K562 (cell line): ENCODE measurements around the gene HOMEZ. TPM values are rescaled to one million over a fixed set of nuclear protein-coding genes. Genes with fewer than 3 reads are reported as not detected.

Experiments used
- CHD1 ChIP-seq: fragments of 200-600 bp; sonication (generic); IDR thresholded peaks from one replicate; pipeline ENCODE4 v1.6.1; 2012; ENCODE audit warnings: mild to moderate bottlenecking, moderate library complexity, low read length, inconsistent platforms
- CSDE1 ChIP-seq, 2 experiments: fragments of 450-650 bp; IDR thresholded peaks; 2 replicates each; pipeline ENCODE4 v1.6.1; 2016; ENCODE audit warnings: mild to moderate bottlenecking in 1 of 2
- CTBP1 ChIP-seq: fragments of 450-650 bp; IDR thresholded peaks from 2 replicates; pipeline ENCODE4 v1.6.1; 2016; ENCODE audit warnings: borderline replicate concordance
- ELF2 ChIP-seq: fragments of 250-450 bp; sonication (Bioruptor Pico); IDR thresholded peaks from 2 replicates; pipeline ENCODE4 v1.5.0; 2021; ENCODE audit warnings: mild to moderate bottlenecking
- ELF4 ChIP-seq: fragments of 450-650 bp; formaldehyde crosslinking; IDR thresholded peaks from 2 replicates; pipeline ENCODE4 v1.4.0; 2022; ENCODE audit warnings: missing genetic modification characterization
- MEIS2 ChIP-seq: fragments of 450-650 bp; IDR thresholded peaks from 2 replicates; pipeline ENCODE4 v1.6.1; 2014; ENCODE audit warnings: mild to moderate bottlenecking; ENCODE audit not compliant: partially characterized antibody
- RBM14 ChIP-seq: fragments of 200-400 bp; formaldehyde crosslinking; IDR thresholded peaks from 2 replicates; pipeline ENCODE4 v1.6.1; 2018; ENCODE audit warnings: low read depth, mild to moderate bottlenecking, low read length, moderate library complexity, borderline replicate concordance; ENCODE audit not compliant: insufficient read depth
- SAP30 ChIP-seq: fragments of 200-600 bp; sonication (generic); IDR thresholded peaks from 2 replicates; pipeline ENCODE4 v1.6.1; 2012; ENCODE audit warnings: borderline replicate concordance, low read depth, mild to moderate bottlenecking, moderate library complexity, low read length, control low read depth, inconsistent platforms; ENCODE audit not compliant: insufficient read depth, poor library complexity, severe bottlenecking
- TAF15 ChIP-seq: fragments of 200-400 bp; formaldehyde crosslinking; IDR thresholded peaks from 2 replicates; pipeline ENCODE4 v1.6.1; 2017; ENCODE audit warnings: mild to moderate bottlenecking, low read depth, low read length, moderate library complexity
- ZBTB9 ChIP-seq: fragments of 450-650 bp; formaldehyde crosslinking; IDR thresholded peaks from 2 replicates; pipeline ENCODE4 v1.4.0; 2020; ENCODE audit warnings: mild to moderate bottlenecking, moderate library complexity
- ZNF583 ChIP-seq: fragments of 250-450 bp; sonication (Bioruptor Pico); IDR thresholded peaks from 2 replicates; pipeline ENCODE4 v1.4.0; 2020
- ZNF76 ChIP-seq: fragments of 250-450 bp; sonication (Bioruptor Pico); IDR thresholded peaks from 2 replicates; pipeline ENCODE4 v1.4.0; 2020; ENCODE audit warnings: mild to moderate bottlenecking, moderate library complexity, borderline replicate concordance
- polyA plus RNA-seq, 8 experiments: library from polyadenylated mRNA; depleted of rRNA in 4 of 8; stranded (reverse) in 5 of 8; unstranded in 3 of 8; fragments of >200 nt; fragmentation: Nextera tagmentation in 2 of 8; fragmentation: Illumina TruSeq in 1 of 8; extraction: Ambion mirVana in 2 of 8; extraction: Trizol in 1 of 8; gene quantifications; 2 replicates each; pipeline versions ENCODE4 v1.2.1 to v1.2.3, GENCODE V29; 2011 to 2014; ENCODE audit warnings: inconsistent platforms in 1 of 8, missing spikeins in 1 of 8
- total RNA-seq, 7 experiments: library from RNA; depleted of rRNA in 6 of 7; stranded (reverse); fragments of >200 nt in 6 of 7; fragmentation: Illumina TruSeq in 2 of 7; extraction: Trizol in 2 of 7; gene quantifications; 2 replicates each; pipeline versions ENCODE4 v1.2.1 to v1.2.3, GENCODE V29; 2011 to 2021; ENCODE audit warnings: low replicate concordance in 1 of 7
- TF ChIP-seq, protein P1 (sequence below), 2 experiments: fragments of 450-650 bp; IDR thresholded peaks; 2 replicates each; pipeline ENCODE4 v1.6.1; 2016
- TF ChIP-seq, protein P2 (sequence below), 2 experiments: IDR thresholded peaks in 1 of 2; conservative IDR thresholded peaks in 1 of 2; 2 replicates each; pipeline ENCODE4 v1.6.1; 2016; ENCODE audit warnings: low read depth in 2 of 2, mild to moderate bottlenecking in 1 of 2, missing compliant biosample characterization in 1 of 2, missing genetic modification characterization in 1 of 2, moderate library complexity in 1 of 2

Gene HOMEZ
- total and polyA plus RNA-seq, 9 of the 15 experiments (the other 6 are each of a cell fraction or from before 2014, with no cell fraction given), result 3.0 to 30.2 (median 16.9) TPM

GRCh38 chr14:23300687-23301223 is 14.8 kb upstream of the HOMEZ start (continued):
- TF ChIP-seq RBM14 (no peak), ZNF583 (0 out of 2 replicates have a peak, but pooled peaks have one; percentile 54), TAF15 (no peak), SAP30 (peak; percentile 63), CSDE1 (IDR thresholded peaks at IDR 0.05) (no peak), ZNF76 (CRISPR knock-in tag) (0 out of 2 replicates have a peak, but pooled peaks have one; percentile 28), MEIS2 (peak; percentile 85), CTBP1 (peak; percentile 36; the same call in 1 of the 2 replicates), ELF2 (CRISPR knock-in tag) (no peak; the same call in 1 of the 2 replicates), ZBTB9 (CRISPR knock-in tag) (0 out of 2 replicates have a peak, but pooled peaks have one; percentile 54), ELF4 (CRISPR knock-in tag) (peak; percentile 27; the same call in 1 of the 2 replicates), CHD1 (peak; percentile 55)
- TF ChIP-seq, protein P1, sequence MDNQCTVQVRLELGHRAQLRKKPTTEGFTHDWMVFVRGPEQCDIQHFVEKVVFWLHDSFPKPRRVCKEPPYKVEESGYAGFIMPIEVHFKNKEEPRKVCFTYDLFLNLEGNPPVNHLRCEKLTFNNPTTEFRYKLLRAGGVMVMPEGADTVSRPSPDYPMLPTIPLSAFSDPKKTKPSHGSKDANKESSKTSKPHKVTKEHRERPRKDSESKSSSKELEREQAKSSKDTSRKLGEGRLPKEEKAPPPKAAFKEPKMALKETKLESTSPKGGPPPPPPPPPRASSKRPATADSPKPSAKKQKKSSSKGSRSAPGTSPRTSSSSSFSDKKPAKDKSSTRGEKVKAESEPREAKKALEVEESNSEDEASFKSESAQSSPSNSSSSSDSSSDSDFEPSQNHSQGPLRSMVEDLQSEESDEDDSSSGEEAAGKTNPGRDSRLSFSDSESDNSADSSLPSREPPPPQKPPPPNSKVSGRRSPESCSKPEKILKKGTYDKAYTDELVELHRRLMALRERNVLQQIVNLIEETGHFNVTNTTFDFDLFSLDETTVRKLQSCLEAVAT (IDR thresholded peaks at IDR 0.05), result peak in 1 of 2 experiments; percentile 32; a peak in 1 of 4 replicates
- TF ChIP-seq, protein P2, sequence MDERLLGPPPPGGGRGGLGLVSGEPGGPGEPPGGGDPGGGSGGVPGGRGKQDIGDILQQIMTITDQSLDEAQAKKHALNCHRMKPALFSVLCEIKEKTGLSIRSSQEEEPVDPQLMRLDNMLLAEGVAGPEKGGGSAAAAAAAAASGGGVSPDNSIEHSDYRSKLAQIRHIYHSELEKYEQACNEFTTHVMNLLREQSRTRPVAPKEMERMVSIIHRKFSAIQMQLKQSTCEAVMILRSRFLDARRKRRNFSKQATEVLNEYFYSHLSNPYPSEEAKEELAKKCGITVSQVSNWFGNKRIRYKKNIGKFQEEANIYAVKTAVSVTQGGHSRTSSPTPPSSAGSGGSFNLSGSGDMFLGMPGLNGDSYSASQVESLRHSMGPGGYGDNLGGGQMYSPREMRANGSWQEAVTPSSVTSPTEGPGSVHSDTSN (CRISPR knock-in tag; IDR thresholded peaks at IDR 0.05; ENCODE audit: low read depth), result no peak
- TF ChIP-seq, protein P2 (tag; conservative IDR thresholded peaks at IDR 0.05; ENCODE audit: low read depth), result peak; percentile 68
- TF ChIP-seq, all 486 proteins: peak for 31
